HG02588 (cell line): ENCODE results near the gene ADGRG7.
"Not testable (repeated sequence)": the region's sequence is repeated elsewhere in the genome, so short reads cannot be mapped to it uniquely, and the experiment has no call there.

Source experiments
- ATAC-seq: cut with Tn5 transposase; IDR thresholded peaks from one replicate; pipeline ENCODE4 v1.9.1; 2021; ENCODE audit warnings: mild to moderate bottlenecking, moderate library complexity; ENCODE audit not compliant: unreplicated experiment

ADGRG7 gene, protein sequence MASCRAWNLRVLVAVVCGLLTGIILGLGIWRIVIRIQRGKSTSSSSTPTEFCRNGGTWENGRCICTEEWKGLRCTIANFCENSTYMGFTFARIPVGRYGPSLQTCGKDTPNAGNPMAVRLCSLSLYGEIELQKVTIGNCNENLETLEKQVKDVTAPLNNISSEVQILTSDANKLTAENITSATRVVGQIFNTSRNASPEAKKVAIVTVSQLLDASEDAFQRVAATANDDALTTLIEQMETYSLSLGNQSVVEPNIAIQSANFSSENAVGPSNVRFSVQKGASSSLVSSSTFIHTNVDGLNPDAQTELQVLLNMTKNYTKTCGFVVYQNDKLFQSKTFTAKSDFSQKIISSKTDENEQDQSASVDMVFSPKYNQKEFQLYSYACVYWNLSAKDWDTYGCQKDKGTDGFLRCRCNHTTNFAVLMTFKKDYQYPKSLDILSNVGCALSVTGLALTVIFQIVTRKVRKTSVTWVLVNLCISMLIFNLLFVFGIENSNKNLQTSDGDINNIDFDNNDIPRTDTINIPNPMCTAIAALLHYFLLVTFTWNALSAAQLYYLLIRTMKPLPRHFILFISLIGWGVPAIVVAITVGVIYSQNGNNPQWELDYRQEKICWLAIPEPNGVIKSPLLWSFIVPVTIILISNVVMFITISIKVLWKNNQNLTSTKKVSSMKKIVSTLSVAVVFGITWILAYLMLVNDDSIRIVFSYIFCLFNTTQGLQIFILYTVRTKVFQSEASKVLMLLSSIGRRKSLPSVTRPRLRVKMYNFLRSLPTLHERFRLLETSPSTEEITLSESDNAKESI

DNA sequence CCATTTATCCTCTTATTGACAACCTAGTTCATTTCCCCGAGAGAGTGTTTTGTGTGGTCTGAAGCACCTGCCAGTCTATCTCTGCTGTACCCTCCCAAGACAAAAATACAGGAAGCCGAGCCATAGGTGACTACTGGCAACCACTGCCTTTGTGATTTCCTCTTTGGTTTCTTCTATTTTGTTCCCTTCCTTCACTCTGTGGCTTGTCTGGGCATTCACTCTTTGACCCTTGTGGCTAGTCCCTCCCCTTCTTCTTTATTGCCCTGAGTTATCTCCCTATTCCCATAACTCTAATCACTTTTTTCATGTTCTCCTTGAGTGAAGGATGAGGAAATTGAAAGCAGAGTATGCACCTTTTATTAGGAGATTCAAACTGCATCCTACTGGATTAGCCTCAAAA lies at the start of gene ADGRG7:
Gene ADGRG7, plus strand, starts transcription at position 297 of the 400 bp plus-strand sequence. CDS start 256 bp downstream, outside the sequence.
- ATAC-seq: no peak

DNA sequence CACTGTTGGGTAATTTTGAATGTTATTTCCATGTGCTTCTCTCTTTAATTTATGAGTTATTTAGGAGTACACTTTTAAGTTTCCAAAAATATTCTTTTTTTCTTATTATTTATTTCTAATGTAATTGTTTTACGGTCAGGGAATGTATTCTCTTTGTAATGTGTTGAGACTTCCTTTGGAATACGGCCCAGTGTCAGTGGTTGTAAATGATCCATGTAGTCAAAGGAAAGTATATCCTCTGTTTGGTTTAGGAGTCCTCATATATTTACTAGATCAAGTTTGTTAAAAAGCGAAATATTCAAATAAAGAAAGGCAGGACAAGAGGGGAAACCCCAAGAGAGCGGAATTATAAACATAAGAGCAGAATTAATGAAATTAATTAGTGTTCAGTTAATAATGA lies 49.0 kb upstream of the ADGRG7 start:
- ATAC-seq: no peak

DNA sequence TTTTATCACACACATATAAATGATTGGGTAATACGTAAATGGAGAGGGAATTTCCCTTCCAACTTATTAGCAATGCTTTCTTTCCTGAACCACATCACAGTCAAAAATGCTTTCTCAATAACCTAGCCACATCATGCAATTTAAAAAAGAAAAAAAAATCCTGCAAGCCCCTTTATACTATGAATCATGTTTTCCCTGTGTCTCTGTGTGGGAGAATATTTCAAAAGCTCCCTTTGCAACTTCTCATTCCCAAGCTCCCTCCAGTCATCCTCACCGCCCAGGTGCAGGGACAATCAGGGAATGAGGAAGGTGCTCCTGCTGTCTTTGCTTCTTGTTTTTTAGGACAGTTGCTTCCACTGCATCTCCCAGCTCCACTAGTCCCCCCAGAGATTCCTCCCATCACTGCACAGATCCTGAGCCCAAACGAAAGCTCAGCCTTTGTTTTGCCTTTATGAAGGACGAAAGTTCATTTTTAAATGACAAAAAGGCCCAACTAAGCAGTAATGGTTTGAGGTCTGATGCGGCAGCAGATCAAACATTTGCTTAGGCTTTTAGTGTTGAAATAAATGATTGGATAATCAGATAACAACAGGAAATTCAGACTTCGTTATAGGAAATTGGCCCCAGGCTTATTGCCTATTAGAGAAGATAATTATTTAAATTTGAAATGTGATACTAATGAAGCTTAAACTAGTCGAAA lies 47.8 kb upstream of the ADGRG7 start:
- no peak for ATAC-seq

DNA sequence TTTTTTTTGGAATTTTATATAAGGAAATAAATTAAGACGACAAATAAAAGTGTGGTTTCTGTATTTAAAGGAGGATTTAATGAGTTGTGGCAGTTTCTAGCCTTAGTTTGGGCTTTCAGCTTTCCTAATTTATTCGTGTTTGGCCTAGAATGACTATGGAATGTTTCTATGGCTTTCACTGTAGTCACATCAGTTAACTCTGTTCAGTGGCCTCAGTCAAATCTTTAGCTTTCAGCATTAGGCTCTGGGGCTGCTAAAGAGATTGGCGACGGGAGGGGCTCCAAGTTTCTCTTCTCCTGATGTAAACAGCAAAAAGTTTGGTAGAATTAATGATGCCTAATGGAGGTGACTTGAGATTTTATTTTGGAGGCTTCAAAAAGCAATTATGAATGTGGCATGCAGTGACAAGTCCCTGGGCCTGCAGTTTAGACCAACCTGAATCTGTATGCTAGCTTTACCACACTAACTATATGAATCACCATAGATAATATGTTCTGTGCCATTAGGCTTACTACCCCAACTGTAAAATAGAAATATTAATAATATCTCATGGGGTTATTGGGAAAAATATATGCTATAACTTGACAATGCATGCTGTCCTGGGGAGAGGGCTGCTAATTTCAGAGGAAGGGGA lies 47.1 kb upstream of the ADGRG7 start:
- ATAC-seq: no peak

DNA sequence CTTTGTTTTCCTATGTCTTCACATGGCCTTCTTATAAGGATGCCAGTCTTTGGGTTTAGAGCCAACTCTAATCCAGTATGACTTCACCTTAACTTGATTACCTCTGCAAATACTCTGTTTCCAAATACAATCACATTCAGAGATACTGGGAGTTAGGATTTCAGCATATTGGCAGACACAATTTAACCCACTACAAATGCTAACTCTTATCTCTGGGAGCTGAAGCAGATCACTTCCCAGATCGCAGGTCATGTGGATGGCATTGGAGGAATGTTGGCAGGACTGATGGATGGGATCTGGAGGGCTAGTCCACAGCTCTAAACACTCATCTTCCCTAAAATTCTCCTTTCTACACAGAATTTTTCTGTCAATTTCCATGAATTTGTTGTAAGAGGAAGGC lies 46.2 kb upstream of the ADGRG7 start:
- no peak for ATAC-seq

DNA sequence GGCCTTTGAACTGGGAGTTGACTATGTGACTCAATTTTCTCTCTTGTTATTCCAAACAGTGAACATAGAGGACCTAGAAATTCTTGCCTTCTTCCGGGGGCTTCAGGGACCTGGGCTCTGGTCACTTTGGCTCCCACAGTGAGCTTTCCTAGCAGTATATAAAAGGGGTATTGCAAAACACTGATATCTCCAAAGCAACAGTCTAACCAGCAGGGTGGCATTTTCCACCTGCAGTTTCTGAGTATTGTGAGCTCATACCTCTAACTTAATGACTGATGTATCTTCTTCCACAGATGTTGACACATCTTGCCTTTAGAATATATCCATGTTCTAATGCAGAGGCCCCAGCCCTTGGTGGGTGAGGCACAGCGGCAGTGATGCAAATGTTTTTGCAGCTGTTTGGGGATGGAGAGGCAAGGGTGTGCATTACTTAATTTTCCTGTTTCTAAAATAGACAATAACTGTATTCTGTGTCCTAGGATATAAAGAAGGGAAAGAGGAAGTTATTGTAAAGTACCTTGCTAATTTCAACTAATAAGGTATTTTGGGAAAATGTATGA lies 45.7 kb upstream of the ADGRG7 start:
- ATAC-seq: no peak

DNA sequence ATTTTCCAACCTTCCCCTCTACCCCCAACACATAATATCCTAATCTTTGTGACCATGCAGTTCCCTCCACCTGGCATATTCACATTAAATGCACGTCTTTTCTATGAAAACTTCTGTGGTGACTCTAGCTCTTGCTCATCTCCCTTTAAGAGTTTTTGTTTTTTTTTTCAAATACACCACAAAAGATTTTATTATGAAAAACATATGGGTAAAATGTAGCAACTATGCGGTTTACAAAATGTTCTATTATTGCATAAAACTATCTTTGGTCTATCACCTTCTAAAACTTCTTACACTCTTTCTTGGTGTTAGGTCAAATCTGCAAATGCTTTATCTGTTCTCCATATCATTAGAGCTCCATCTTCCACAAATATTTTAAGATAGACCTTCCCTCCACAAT lies 38.6 kb upstream of the ADGRG7 start:
- no peak for ATAC-seq

DNA sequence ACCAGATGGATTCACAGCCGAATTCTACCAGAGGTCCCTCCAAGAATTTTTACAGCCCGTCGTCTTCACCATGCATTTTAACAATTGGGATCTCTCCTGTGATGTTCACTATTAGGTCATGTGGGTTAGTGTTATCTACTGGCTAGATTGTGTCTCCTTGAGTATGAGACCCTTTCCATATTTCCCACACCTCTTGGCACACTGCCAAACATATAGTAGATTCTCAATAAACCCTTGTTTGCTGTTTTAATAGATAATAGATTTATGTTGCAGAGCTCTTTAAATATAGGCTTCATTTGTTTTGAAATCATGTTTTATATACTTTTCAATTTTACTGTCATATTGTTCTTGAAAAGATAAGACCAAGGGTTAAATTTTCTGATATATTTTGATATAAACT lies 34.9 kb upstream of the ADGRG7 start:
- ATAC-seq: no peak

DNA sequence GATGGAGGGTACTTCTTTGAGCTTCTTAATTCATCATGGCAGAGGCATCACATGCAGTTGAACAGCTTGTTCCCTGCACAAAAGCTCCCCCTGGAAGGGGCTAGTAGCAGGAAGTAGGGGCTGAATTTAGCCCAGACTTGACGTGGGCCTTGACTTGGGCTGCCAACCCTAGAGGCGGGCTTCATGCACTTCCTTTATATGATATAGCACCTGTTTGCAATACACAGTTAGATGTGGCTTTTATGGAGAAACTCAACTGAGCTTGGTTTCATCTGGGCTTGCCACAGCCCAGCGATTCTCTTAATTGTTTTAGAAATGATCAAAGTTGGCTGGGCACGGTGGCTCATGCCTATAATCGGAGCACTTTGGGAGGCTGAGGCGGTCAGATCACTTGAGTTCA lies 33.7 kb upstream of the ADGRG7 start:
- no peak for ATAC-seq

DNA sequence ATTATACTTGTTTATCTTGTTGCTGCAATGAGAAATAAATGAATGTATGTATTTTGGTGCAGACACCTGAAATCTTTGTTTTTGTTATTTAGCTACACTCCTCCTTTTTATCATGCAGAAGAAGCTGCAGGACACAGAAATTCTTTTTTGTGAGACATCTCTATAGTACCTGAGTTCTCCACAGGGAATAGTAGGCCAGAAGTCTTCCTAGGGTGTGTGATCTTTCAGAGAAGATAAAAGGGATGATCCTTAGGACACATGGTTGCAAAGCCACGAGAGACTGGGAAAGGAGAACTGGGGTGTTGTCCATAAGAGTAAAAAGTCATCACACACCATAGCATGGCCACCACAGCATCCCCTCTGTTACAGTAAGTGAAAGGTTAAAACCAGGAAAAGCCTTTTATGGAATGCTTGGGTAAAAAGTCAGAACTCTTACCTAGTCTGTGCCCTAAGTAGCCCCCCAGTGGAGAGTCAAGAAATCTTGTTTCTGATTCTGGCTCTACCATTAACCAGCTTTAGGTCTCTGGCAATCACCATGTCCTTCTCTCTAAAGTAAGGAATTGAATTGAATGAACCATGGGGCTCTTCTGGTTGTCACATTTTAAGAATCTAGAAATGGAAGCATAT lies 31.9 kb upstream of the ADGRG7 start:
- no peak for ATAC-seq

DNA sequence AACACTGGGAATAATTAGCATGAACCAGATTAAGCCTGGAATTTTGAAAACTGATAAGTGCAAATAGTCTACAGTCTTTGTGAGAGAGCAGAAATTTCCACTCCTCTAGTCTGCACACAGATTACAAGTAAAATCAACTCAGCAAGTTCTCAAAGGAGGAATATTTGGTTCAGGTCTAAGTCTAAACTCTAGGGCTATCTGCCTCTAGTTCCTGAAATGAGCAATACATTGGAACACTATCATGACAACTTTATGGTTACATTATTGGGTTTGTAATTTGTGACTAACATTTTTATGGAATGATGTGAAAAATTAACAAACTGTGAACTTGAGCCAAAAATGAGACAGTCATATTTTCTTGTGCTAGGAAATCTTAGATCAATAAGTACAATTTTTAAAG lies 30.8 kb upstream of the ADGRG7 start:
- no peak for ATAC-seq

DNA sequence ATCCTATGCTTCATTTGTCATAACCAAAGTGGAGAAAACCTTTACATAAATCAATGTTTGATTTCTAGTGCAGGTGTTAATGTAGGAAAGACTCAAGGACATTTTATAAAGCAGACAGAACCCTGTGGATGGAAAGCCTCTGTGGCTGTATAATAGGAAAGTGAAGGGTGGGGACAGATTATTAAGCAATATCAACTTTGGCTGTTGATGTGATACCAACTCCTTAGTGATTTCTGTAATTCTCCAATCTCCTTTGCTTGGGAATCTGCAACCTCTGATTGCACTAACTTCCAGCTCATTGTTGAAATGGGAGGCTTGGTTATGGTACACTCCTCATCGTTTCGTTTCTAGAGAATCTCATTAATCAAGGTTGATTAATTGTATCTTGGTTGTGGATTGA lies 29.3 kb upstream of the ADGRG7 start:
- no peak for ATAC-seq

DNA sequence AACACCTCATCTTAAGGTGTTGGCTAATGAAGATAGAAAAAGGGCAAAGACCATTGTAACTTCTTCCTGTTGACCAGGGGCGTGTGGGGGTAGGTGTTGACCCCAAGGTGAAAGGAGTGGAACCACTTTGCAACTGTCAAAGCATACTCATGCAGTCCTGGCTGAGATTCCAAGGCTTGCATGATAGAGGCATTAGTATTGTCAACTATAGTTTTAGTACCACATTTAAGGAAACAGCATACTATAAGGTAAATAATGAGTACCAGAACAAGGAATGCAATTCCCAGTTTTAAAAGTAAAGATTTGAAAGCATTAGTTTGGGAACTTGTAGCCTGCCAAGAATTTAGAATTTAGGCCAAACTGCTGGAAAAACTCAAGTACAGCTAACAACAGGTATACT lies 27.8 kb upstream of the ADGRG7 start:
- ATAC-seq: no peak

DNA sequence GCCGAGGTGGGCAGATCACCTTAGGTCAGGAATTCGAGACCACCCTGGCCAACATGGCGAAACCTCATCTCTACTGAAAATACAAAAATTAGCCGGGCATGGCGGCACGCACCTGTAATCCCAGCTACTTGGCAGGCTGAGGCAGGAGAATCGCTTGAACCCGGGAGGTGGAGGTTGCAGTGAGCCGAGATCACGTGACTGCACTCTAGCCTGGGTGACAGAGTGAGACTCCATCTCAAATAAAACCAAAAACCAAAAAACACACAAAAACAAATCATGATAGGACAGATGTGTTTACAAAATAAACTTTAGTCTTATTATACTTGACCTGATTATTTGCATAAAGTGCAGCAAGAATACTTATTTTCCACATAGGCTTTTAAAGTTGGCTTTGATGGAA lies 27.2 kb upstream of the ADGRG7 start:
- not testable (repeated sequence) for ATAC-seq

DNA sequence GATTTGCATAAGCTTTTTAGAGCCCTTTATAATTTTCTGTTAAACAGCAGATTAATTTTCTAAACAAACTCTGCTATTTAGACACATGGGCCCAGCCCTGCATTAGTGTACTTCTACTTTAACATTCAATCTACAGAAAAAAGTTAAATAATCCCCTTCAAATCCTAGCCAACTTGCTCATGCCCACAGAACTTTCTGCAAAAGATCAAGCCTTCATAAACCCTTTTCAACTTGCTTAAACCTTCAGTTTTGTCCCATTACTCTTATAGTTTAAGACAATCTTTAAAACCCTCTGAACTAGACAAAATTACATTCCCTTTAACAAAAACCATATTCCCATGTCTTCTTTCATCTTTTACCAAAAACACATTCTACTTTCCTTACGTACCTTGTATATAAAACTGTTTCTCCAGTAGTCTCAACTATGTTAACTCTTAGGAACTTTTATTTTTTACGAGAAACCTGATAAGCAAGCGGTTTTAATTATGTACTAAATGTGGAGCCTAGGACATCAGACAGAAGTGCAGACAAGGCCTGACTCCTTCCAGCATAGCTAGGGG lies 25.2 kb upstream of the ADGRG7 start:
- ATAC-seq: no peak

DNA sequence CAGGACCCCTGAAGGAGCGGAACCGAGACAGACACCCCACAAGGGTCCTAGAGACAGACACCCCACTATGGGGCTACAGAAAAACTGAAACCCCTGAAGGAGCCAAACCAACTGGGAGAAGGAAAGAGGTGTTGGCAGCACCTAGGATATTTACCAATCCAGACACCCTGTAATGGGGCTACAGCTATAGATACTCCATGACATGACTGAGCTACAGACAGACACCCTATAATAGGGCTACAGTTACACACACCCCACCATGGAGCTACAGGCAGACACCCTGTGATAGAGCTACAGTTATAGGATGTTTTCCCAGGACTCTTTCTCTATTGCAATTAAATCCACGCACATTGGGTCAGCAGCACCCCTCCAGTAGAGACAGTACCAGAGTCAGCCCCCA lies 22.6 kb upstream of the ADGRG7 start:
- no peak for ATAC-seq

DNA sequence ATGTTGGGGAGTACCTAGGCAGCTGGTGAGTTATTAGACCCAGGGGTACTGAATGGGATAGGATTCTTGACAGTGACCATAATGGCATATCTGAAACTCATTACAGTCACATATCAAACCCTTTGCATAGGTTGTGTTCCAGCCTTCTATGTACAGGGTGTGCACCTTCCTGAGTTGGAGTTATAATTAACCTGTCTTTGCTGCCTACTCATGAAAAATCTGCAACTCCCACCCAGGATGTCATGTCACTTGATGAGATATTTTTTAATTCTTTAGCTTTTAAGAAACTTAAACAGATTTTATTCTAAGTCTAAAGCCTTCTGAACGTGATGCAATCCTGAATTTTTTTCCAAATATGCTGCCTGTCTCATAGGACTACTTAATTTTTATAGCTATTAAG lies 21.1 kb upstream of the ADGRG7 start:
- ATAC-seq: no peak

DNA sequence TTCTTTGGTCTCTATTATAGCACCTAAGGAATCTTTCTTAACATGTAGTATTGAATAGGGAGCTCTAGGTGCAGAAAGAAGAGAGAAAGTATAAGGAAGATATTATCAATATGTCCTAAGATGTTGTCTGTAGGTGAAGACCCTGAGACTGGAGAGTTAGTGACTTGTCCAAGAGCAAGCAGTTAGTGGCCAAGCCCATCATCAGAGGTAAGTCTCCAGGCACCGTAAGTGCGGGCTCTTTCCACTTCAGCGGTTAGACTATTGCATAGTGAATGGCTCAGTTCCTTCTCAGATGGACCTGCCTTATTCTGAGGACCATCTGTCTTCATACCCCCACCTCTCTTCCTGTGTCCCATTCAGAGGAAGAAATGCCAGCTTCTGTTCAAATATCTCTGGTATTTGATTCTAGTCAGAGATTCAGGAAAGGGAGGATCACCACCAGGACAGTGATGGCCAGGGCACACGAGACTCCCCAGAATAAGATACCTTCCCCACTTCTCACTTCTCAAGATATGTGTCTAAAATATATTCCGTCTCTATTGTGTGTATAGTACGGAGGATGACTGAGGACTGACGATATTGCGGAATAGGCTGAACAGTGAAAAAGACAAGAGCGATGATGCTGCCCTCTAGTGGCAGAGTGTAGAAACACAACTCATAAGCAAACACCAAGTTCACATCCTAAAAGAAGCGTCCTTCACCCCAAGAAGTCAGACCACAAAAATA lies 19.1 kb upstream of the ADGRG7 start:
- ATAC-seq: peak; percentile 80

DNA sequence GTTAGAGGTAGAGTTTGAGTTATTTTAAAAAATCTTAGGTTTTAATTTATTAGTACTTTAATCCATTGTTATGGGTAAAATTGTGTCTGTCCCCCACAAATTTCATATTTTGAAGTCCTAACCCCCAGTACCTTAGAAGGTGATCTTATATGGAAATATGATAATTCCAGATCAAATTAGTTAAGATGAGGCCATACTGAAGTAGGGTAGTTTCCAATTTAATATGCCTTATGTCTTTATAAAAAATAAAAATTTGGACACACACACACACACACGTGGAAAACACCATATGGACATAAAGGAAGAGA lies 18.6 kb upstream of the ADGRG7 start:
- ATAC-seq: no peak

DNA sequence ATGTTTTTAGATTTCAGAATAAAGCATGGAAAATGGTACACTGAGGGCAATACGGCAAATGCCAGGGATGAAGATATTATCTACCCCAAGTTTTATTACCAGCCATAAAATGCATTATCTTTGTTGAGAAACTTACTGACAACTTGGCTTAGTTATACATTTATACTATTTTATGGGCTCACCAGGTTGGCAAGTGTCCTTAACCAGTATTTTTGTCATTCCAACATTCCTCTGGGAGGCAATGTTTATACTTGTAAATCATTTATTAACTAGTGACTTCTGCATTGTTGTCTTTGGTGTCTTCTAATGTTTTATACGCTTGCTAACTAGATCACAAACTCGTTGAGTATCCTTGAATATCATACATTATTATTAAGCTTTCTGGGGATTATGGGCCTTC lies 18.0 kb upstream of the ADGRG7 start:
- no peak for ATAC-seq
